HG02571 (cell line): ENCODE results near the gene GABRB3.
"Not testable (repeated sequence)": the region's sequence is repeated elsewhere in the genome, so short reads cannot be mapped to it uniquely, and the experiment has no call there.

Experiments used
- ATAC-seq: cut with Tn5 transposase; IDR thresholded peaks from one replicate; pipeline ENCODE4 v1.9.1; 2021; ENCODE audit warnings: mild to moderate bottlenecking, moderate library complexity; ENCODE audit not compliant: unreplicated experiment

The GABRB3 gene

GRCh38 chr15:26736502-26737248, 36.2 kb downstream of the GABRB3 start:
- no peak for ATAC-seq

GRCh38 chr15:26731965-26732364, 40.9 kb downstream of the GABRB3 start:
- no peak for ATAC-seq

- ATAC-seq = no peak
Observed at GRCh38 chr15:26729581-26729980, 43.3 kb downstream of the GABRB3 start.

GRCh38 chr15:26729030-26729429, 43.8 kb downstream of the GABRB3 start:
- ATAC-seq = no peak

GRCh38 chr15:26724381-26725150, 48.3 kb downstream of the GABRB3 start:
- no peak for ATAC-seq

- ATAC-seq = no peak
Observed at GRCh38 chr15:26722621-26723160, 50.2 kb downstream of the GABRB3 start.

GRCh38 chr15:26721232-26721967, 51.5 kb downstream of the GABRB3 start:
- no peak for ATAC-seq

- no peak for ATAC-seq
Observed at GRCh38 chr15:26720546-26720945, 52.3 kb downstream of the GABRB3 start.

- not testable (repeated sequence) for ATAC-seq
Observed at GRCh38 chr15:26719866-26720265, 53.0 kb downstream of the GABRB3 start.

GRCh38 chr15:26716069-26716468, 56.8 kb downstream of the GABRB3 start:
- no peak for ATAC-seq

GRCh38 chr15:26713498-26713897, 59.4 kb downstream of the GABRB3 start:
- no peak for ATAC-seq

GRCh38 chr15:26712335-26712734, 60.5 kb downstream of the GABRB3 start:
- no peak for ATAC-seq

GRCh38 chr15:26711445-26711844, 61.4 kb downstream of the GABRB3 start:
- no peak for ATAC-seq

- no peak for ATAC-seq
Observed at GRCh38 chr15:26702381-26702780, 70.5 kb downstream of the GABRB3 start.

GRCh38 chr15:26698555-26698954, 74.3 kb downstream of the GABRB3 start:
- ATAC-seq = no peak

- no peak for ATAC-seq
Observed at GRCh38 chr15:26697913-26698312, 75.0 kb downstream of the GABRB3 start.

- no peak for ATAC-seq
Observed at GRCh38 chr15:26691249-26691648, 81.6 kb downstream of the GABRB3 start.

GRCh38 chr15:26690778-26691177, 82.1 kb downstream of the GABRB3 start:
- no peak for ATAC-seq

- no peak for ATAC-seq
Observed at GRCh38 chr15:26689462-26689861, 83.4 kb downstream of the GABRB3 start.

GRCh38 chr15:26686547-26687187, 86.2 kb downstream of the GABRB3 start:
- no peak for ATAC-seq
